ENCODE results near the gene SHISA5. TPM values are rescaled to one million over a fixed set of nuclear protein-coding genes. Genes with fewer than 3 reads are reported as not detected.
A peak's percentile ranks its signal among the peaks of the same experiment; 100 is the strongest.

Gene SHISA5
- total and polyA plus RNA-seq, 4 donors = 40.7 to 104 (median 75.8) TPM

DNA sequence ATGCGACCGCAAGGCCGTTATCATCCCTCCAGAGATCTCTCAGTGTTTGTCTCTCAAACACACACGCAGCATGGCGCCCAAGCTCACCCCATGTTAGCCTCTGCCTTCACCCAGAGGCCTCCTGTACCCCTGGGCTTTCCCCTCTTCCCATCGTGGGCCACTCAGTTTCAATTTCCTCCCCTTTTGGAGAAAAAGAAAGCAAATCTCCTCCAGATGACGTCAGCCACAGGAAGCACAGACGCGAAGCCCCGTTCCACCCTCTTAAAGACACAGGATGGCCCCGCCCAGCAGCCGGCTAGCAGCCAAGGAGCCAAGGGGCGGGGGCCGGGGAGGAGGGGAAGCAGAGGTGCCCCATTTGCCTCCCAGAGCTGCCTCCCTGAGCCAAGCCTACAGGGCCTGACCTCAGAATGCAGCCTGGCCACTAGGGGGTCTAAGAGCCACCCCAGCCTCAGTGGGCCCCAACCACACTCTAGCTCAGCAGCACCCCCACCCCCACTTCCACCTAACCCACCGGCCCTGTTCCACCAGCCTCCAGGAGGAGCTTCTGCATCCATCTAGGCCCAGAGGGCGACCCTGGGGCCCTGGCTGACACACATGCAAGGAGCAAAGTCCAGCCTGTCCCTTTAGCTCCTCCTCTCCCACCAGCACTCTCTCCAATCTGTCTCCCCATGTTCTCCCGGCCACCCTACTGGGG is 30.9 kb downstream of the SHISA5 start:
- 3% methylated on average over 17 of the region's 17 CpGs for WGBS
- H3K36me3 ChIP-seq (ENCODE audit: control insufficient read depth in 4 of 4, insufficient read depth in 3 of 4, low read depth in 1 of 4, low read length in 3 of 4) = peaks cover 0 to 5% (median 0%) of the 10 kb centered on the region in 4 donors
- peak overlapping the region; percentile 66 to 89 (median 88) for H3K4me3 ChIP-seq (ENCODE audit: low read depth in 1 of 3, low read length in 3 of 3)
- TF ChIP-seq FOXA1 (IDR thresholded peaks at IDR 0.05) (no peak), SP1 (IDR thresholded peaks at IDR 0.05) (peak; percentile 97), GABPA (IDR thresholded peaks at IDR 0.05 in 1 of 2, conservative IDR thresholded peaks at IDR 0.05 in 1 of 2) (peak in 1 of 2 donors; percentile 74), YY1 (IDR thresholded peaks at IDR 0.05) (peak; percentile 66), JUND (IDR thresholded peaks at IDR 0.05) (peak; percentile 92 to 96), NR2F2 (IDR thresholded peaks at IDR 0.05) (peak; percentile 53), FOXA2 (IDR thresholded peaks at IDR 0.05) (no peak), REST (IDR thresholded peaks at IDR 0.05) (peak; percentile 17), HNF4G (IDR thresholded peaks at IDR 0.05) (peak; percentile 94), RAD21 (IDR thresholded peaks at IDR 0.05) (peak in 1 of 2 donors; percentile 37), EGR1 (IDR thresholded peaks at IDR 0.05; ENCODE audit: low read depth in 2 of 2) (no peak), RXRA (IDR thresholded peaks at IDR 0.05) (peak; percentile 58 to 66), HNF4A (conservative IDR thresholded peaks at IDR 0.05) (peak; percentile 94), TAF1 (conservative IDR thresholded peaks at IDR 0.05) (peak; percentile 67), CTCF (IDR thresholded peaks at IDR 0.05; ENCODE audit: low read depth, low read length, missing input control) (no peak)
- TF ChIP-seq, protein P1, sequence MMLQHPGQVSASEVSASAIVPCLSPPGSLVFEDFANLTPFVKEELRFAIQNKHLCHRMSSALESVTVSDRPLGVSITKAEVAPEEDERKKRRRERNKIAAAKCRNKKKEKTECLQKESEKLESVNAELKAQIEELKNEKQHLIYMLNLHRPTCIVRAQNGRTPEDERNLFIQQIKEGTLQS (IDR thresholded peaks at IDR 0.05) = peak; percentile 55
- TF ChIP-seq, protein P2, sequence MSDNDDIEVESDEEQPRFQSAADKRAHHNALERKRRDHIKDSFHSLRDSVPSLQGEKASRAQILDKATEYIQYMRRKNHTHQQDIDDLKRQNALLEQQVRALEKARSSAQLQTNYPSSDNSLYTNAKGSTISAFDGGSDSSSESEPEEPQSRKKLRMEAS (IDR thresholded peaks at IDR 0.05) = peak; percentile 41
- TF ChIP-seq, protein P3, sequence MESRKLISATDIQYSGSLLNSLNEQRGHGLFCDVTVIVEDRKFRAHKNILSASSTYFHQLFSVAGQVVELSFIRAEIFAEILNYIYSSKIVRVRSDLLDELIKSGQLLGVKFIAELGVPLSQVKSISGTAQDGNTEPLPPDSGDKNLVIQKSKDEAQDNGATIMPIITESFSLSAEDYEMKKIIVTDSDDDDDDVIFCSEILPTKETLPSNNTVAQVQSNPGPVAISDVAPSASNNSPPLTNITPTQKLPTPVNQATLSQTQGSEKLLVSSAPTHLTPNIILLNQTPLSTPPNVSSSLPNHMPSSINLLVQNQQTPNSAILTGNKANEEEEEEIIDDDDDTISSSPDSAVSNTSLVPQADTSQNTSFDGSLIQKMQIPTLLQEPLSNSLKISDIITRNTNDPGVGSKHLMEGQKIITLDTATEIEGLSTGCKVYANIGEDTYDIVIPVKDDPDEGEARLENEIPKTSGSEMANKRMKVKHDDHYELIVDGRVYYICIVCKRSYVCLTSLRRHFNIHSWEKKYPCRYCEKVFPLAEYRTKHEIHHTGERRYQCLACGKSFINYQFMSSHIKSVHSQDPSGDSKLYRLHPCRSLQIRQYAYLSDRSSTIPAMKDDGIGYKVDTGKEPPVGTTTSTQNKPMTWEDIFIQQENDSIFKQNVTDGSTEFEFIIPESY (IDR thresholded peaks at IDR 0.05) = peak; percentile 39
- peak overlapping the region; percentile 65 to 97 for H3K9ac ChIP-seq (ENCODE audit: low read depth in 1 of 2, low read length in 2 of 2)
- H3K4me1 ChIP-seq (ENCODE audit: control insufficient read depth in 4 of 4, insufficient read depth in 4 of 4, low read length in 3 of 4) = peaks cover 20 to 43% (median 38%) of the 10 kb centered on the region in 4 donors
- DNase-seq (ENCODE audit: low spot score) = peak; percentile 94
- no peaks in the 10 kb centered on the region for H3K9me3 ChIP-seq (ENCODE audit: control insufficient read depth in 4 of 4, low read length in 3 of 4)
- H3K27ac ChIP-seq (ENCODE audit: low read depth in 1 of 2, low read length in 2 of 2) = peak overlapping the region; percentile 92 to 98
- H3K27me3 ChIP-seq (ENCODE audit: control insufficient read depth in 4 of 4, insufficient read depth in 4 of 4, low read length in 3 of 4) = no peaks in the 10 kb centered on the region
